GM06990 (cell line): ENCODE data around the gene ETV5.

Experiments
- DNase-seq: peaks from one replicate; pipeline ENCODE4 v3.0.0-alpha.2; 2011; ENCODE audit not compliant: insufficient read length; ENCODE audit errors: extremely low read depth
- H3K27me3 ChIP-seq: replicated peaks from 2 replicates; pipeline ENCODE4 v1.6.0; 2011; ENCODE audit warnings: low read length; ENCODE audit not compliant: control insufficient read depth, insufficient read depth
- H3K36me3 ChIP-seq: 2 replicates; pipeline ENCODE4 v1.5.1; 2011; ENCODE audit warnings: low read length; ENCODE audit not compliant: control insufficient read depth, insufficient read depth
- H3K4me3 ChIP-seq: replicated peaks from 2 replicates; pipeline ENCODE4 v1.5.1; 2011; ENCODE audit warnings: low read depth, mild to moderate bottlenecking, control low read depth, low read length
- TF ChIP-seq, protein P1 (sequence below): IDR thresholded peaks from 2 replicates; pipeline ENCODE4 v1.5.1; 2011; ENCODE audit warnings: low read length, control low read depth, mild to moderate bottlenecking, inconsistent platforms; ENCODE audit not compliant: insufficient read depth, poor library complexity, severe bottlenecking

Gene ETV5

GRCh38 chr3:186013312-186013711, 95.6 kb downstream of the ETV5 start:
- Histone ChIP-seq H3K36me3 (no peaks in the 10 kb centered on the region), H3K4me3 (no peak overlapping the region), H3K27me3 (no peaks in the 10 kb centered on the region)
- no peak for DNase-seq
- TF ChIP-seq, protein P1, sequence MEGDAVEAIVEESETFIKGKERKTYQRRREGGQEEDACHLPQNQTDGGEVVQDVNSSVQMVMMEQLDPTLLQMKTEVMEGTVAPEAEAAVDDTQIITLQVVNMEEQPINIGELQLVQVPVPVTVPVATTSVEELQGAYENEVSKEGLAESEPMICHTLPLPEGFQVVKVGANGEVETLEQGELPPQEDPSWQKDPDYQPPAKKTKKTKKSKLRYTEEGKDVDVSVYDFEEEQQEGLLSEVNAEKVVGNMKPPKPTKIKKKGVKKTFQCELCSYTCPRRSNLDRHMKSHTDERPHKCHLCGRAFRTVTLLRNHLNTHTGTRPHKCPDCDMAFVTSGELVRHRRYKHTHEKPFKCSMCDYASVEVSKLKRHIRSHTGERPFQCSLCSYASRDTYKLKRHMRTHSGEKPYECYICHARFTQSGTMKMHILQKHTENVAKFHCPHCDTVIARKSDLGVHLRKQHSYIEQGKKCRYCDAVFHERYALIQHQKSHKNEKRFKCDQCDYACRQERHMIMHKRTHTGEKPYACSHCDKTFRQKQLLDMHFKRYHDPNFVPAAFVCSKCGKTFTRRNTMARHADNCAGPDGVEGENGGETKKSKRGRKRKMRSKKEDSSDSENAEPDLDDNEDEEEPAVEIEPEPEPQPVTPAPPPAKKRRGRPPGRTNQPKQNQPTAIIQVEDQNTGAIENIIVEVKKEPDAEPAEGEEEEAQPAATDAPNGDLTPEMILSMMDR = no peak

DNA sequence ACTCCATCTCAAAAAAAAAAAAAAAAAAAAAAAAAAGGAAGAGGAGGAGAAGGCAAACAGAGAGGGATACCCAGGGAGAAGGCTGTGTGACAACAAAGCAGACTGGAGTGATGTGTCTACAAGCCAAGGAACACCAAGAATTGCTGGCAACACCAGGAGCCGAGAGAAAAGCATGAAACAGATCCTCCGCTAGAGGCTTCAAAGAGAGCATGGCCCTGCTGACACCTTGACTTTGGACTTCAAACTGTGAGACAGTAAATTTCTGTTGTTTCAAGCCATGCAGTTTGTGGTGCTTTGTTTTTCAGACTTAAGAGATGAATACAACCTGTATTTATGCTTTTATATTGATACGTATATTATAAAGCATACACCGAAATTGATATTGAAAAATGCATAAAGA, 96.8 kb downstream of the ETV5 start:
- H3K4me3 ChIP-seq = no peak overlapping the region
- TF ChIP-seq, protein P1 = no peak
- no peaks in the 10 kb centered on the region for H3K36me3 ChIP-seq
- no peaks in the 10 kb centered on the region for H3K27me3 ChIP-seq
- no peak for DNase-seq

GRCh38 chr3:186004671-186005070, 104.2 kb downstream of the ETV5 start:
- TF ChIP-seq, protein P1 = no peak
- H3K4me3 ChIP-seq = no peak overlapping the region
- DNase-seq = no peak
- H3K36me3 ChIP-seq = no peaks in the 10 kb centered on the region
- no peaks in the 10 kb centered on the region for H3K27me3 ChIP-seq

GRCh38 chr3:186004209-186004608, 104.7 kb downstream of the ETV5 start:
- TF ChIP-seq, protein P1 = no peak
- H3K36me3 ChIP-seq = no peaks in the 10 kb centered on the region
- no peak overlapping the region for H3K4me3 ChIP-seq
- H3K27me3 ChIP-seq = no peaks in the 10 kb centered on the region
- no peak for DNase-seq

GRCh38 chr3:186003610-186004009, 105.3 kb downstream of the ETV5 start:
- H3K4me3 ChIP-seq = no peak overlapping the region
- H3K36me3 ChIP-seq = no peaks in the 10 kb centered on the region
- no peaks in the 10 kb centered on the region for H3K27me3 ChIP-seq
- DNase-seq = no peak
- TF ChIP-seq, protein P1 = no peak

DNA sequence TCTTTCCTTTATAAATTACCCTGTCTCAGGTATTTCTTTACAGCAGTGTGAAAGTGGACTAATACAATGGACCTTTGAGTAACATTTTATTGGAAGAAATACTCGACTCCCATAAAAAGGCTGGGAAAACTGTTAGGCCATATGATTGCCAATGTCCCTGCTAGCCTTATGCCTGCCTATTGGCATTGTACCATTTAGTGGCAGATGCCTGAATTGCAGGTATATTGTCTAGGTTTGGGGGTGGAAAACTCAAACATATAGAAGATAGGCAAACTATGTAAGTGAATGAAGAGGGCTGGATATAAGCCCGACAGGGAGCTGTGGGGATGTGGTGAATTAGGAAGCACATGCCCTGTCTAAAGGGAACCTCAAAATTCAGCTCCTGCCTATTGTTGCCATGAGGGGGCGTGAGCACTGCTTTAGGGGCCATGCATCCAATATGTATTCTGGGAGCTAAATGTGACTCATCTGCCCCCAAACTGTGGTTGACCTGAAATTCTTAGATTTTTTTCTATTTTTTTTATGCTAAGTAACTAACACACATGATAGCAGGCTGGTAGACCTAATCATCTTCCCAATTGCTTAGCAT, 105.9 kb downstream of the ETV5 start:
- TF ChIP-seq, protein P1 = peak; percentile 47
- H3K36me3 ChIP-seq = no peaks in the 10 kb centered on the region
- H3K27me3 ChIP-seq = no peaks in the 10 kb centered on the region
- no peak for DNase-seq
- no peak overlapping the region for H3K4me3 ChIP-seq
